Vagina (tissue), 2 donors: ENCODE measurements around the gene FXYD6. TPM values are rescaled to one million over a fixed set of nuclear protein-coding genes. Genes with fewer than 3 reads are reported as not detected.

Experiments used
- DNase-seq, 2 donors: peaks; one replicate each; pipeline ENCODE4 v3.0.0-alpha.2; 2017; ENCODE audit errors: extremely low spot score in 2 of 2
- H3K27ac ChIP-seq: fragments of 200-600 bp; sonication (generic); one replicate; pipeline ENCODE4 v1.5.1; 2019
- H3K27me3 ChIP-seq: fragments of 200-600 bp; sonication (generic); one replicate; pipeline ENCODE4 v1.5.1; 2019
- H3K36me3 ChIP-seq, 2 donors: fragments of 200-600 bp; sonication (generic); one replicate each; pipeline ENCODE4 v1.5.1; 2017 to 2019
- H3K4me1 ChIP-seq: fragments of 200-600 bp; sonication (generic); one replicate; pipeline ENCODE4 v1.5.1; 2019
- H3K4me3 ChIP-seq, 2 donors: fragments of 200-600 bp; sonication (generic); 1 replicate in 1 of 2; 2 replicates in 1 of 2; pipeline ENCODE4 v1.5.1; 2016 to 2019
- H3K9me3 ChIP-seq: fragments of 200-600 bp; sonication (generic); one replicate; pipeline ENCODE4 v1.5.1; 2019
- CTCF ChIP-seq, 3 experiments: fragments of 450-650 bp in 2 of 3; fragments of 200-600 bp in 1 of 3; sonication (generic) in 1 of 3; IDR thresholded peaks; one replicate each; pipeline ENCODE4 v1.5.1; 2017 to 2019; ENCODE audit warnings: antibody characterized with exemption in 3 of 3, mild to moderate bottlenecking in 2 of 3, moderate library complexity in 2 of 3
- POLR2A ChIP-seq, 2 donors: fragments of 450-650 bp; IDR thresholded peaks; one replicate each; pipeline ENCODE4 v1.6.1; 2017; ENCODE audit warnings: antibody characterized with exemption in 2 of 2, mild to moderate bottlenecking in 2 of 2, moderate library complexity in 2 of 2
- POLR2AphosphoS5 ChIP-seq, 2 donors: sonication (generic); formaldehyde crosslinking; IDR thresholded peaks; one replicate each; pipeline ENCODE4 v1.9.0; 2017; ENCODE audit warnings: antibody characterized with exemption in 2 of 2, mild to moderate bottlenecking in 2 of 2, low read depth in 1 of 2; ENCODE audit not compliant: insufficient read depth in 1 of 2
- intact Hi-C: fragments of 100-400 bp; cut with DNase I; formaldehyde crosslinking; loops from one replicate; pipeline ENCODE4 v1.15.1; 2023
- total RNA-seq: library from RNA; depleted of rRNA; stranded (reverse); fragments of >200 nt; gene quantifications from one replicate; pipeline ENCODE4 v1.2.3, GENCODE V29; 2016

The FXYD6 gene
- total RNA-seq, 1 donor from 2014 or later = 75.4 TPM

DNA sequence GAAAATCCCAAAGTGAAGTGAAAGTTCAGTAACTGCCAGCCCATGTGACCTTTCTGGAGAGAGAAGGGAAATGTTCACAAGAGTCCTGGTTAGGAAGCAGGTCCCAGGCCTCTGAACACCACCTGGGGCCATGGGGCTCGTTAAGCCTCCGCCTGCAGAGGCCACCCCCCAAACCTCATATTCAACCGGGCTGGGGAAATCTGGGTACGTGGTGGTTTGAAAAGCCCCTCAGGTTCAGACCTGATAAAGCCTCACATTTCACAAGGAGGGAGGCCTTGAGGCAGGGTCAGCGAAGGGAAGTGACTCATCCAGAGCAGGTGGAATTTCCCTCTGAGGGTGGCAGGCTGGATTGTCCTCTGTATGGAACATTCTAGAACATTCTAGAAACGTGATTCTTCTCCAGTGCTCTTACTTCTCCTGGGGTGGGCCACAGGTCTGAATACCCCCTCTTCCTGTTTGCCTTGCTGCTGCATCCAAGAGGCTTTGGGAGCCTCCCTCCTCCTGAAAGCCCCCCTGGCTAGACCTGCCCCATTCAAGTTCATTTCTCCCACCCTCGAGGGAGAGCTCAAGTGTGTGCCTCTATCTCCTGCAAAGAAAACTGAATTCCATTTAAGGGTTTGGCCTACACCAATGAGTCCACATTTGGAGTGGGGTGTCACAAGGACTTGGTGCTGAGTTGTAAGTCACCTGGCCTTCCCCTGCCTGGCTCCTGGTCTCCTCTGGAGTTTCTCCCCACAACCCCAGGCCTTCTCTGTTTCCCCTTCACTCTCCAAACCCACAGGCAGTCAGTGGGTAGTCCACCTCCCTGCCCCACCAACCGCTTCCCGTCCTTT is 58.2 kb downstream of the FXYD6 start:
- H3K36me3 ChIP-seq = no peaks in the 10 kb centered on the region
- peaks cover 34% of the 10 kb centered on the region for H3K4me1 ChIP-seq
- TF ChIP-seq POLR2AphosphoS5 (IDR thresholded peaks at IDR 0.05; ENCODE audit: insufficient read depth in 1 of 2, low read depth in 1 of 2) (no peak), CTCF (IDR thresholded peaks at IDR 0.05) (no peak), POLR2A (IDR thresholded peaks at IDR 0.05) (no peak)
- H3K27ac ChIP-seq = peak overlapping the region; percentile 48
- intact Hi-C loops = loop anchor here (10.0 kb wide), 1 partner anchor 393 kb away; no protein-coding TSS in a partner anchor
- no peak for DNase-seq
- H3K9me3 ChIP-seq = no peaks in the 10 kb centered on the region
- H3K4me3 ChIP-seq = no peak overlapping the region
- H3K27me3 ChIP-seq = no peaks in the 10 kb centered on the region

- H3K9me3 ChIP-seq = no peaks in the 10 kb centered on the region
- peak overlapping the region; percentile 48 for H3K27ac ChIP-seq
- H3K36me3 ChIP-seq = no peaks in the 10 kb centered on the region
- no peak for TF ChIP-seq POLR2A (IDR thresholded peaks at IDR 0.05)
- peak in 1 of 2 donors; percentile 12 for TF ChIP-seq POLR2AphosphoS5 (IDR thresholded peaks at IDR 0.05; ENCODE audit: insufficient read depth in 1 of 2, low read depth in 1 of 2)
- TF ChIP-seq CTCF (IDR thresholded peaks at IDR 0.05) = peak; percentile 97 to 99 (median 98)
- no peaks in the 10 kb centered on the region for H3K27me3 ChIP-seq
- no peak for DNase-seq
- intact Hi-C loops = loop anchor here (10.0 kb wide), 1 partner anchor 393 kb away; no protein-coding TSS in a partner anchor
- peak overlapping the region in 1 of 2 donors; percentile 18 for H3K4me3 ChIP-seq
- H3K4me1 ChIP-seq = peaks cover 32% of the 10 kb centered on the region
Observed at GRCh38 chr11:117817368-117818040, 59.0 kb downstream of the FXYD6 start.

DNA sequence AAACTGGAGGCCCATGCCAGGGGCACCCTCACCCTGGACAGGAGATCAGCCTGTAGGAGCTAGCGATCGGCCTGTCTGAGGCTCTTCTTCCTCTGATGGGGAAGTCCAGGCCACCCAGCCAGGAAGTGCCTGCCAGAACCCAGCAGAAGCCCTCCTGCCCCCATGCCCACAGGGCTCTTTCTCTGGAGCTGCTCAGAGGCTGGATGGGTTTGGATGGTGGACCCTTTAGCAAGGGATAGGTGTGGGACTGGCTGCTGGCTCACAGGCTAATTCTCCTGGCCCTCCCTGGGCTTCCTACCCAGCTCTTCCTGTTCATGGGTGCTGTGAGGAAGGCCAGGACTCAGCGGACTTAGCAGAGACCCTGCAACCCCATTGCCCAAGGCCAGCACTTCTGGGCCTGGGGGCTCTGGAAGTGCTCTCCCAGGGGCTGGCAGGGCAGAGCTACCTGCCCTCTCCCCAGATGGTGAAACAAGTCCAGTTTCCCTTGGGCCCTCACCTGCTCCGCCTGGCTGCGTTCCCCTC is 59.6 kb downstream of the FXYD6 start:
- intact Hi-C loops = loop anchor here (10.0 kb wide), 1 partner anchor 392 kb away; no protein-coding TSS in a partner anchor
- TF ChIP-seq POLR2A (IDR thresholded peaks at IDR 0.05) (no peak), CTCF (IDR thresholded peaks at IDR 0.05) (no peak), POLR2AphosphoS5 (IDR thresholded peaks at IDR 0.05; ENCODE audit: insufficient read depth in 1 of 2, low read depth in 1 of 2) (no peak)
- Histone ChIP-seq H3K9me3 (no peaks in the 10 kb centered on the region), H3K27ac (peak overlapping the region; percentile 48), H3K27me3 (no peaks in the 10 kb centered on the region), H3K4me3 (no peak overlapping the region), H3K36me3 (no peaks in the 10 kb centered on the region), H3K4me1 (peaks cover 32% of the 10 kb centered on the region)
- no peak for DNase-seq

- Histone ChIP-seq H3K36me3 (no peaks in the 10 kb centered on the region), H3K27ac (peak overlapping the region; percentile 46), H3K9me3 (no peaks in the 10 kb centered on the region), H3K27me3 (no peaks in the 10 kb centered on the region), H3K4me1 (peaks cover 32% of the 10 kb centered on the region), H3K4me3 (no peak overlapping the region)
- intact Hi-C loops = loop anchor here (10.0 kb wide), 1 partner anchor 391 kb away; no protein-coding TSS in a partner anchor
- no peak for DNase-seq
- TF ChIP-seq POLR2A (IDR thresholded peaks at IDR 0.05) (no peak), CTCF (IDR thresholded peaks at IDR 0.05) (no peak), POLR2AphosphoS5 (IDR thresholded peaks at IDR 0.05; ENCODE audit: insufficient read depth in 1 of 2, low read depth in 1 of 2) (no peak)
Observed at GRCh38 chr11:117816151-117816741, 60.2 kb downstream of the FXYD6 start.
